SK-N-SH treated with all-trans-retinoic acid at 6 μM for 48 hours (cell line): ENCODE measurements around the gene CEP85.

Source experiments
- ATAC-seq: fragments of 200-7000 bp; cut with Tn5 transposase; 3 replicates; pipeline ENCODE4 v1.9.1; 2020; ENCODE audit warnings: mild to moderate bottlenecking, moderate library complexity
- ARNTL ChIP-seq: fragments of 450-650 bp; formaldehyde crosslinking; IDR thresholded peaks from 2 replicates; pipeline ENCODE4 v1.5.0; 2020; ENCODE audit warnings: low read depth, mild to moderate bottlenecking, moderate library complexity, borderline replicate concordance
- BACH2 ChIP-seq: fragments of 250-450 bp; sonication (Bioruptor Pico); IDR thresholded peaks from 2 replicates; pipeline ENCODE4 v1.9.0; 2021; ENCODE audit warnings: mild to moderate bottlenecking, borderline replicate concordance
- ESRRG ChIP-seq: fragments of 250-450 bp; sonication (Bioruptor Pico); IDR thresholded peaks from 2 replicates; pipeline ENCODE4 v1.6.1; 2021; ENCODE audit warnings: mild to moderate bottlenecking
- GLIS3 ChIP-seq: fragments of 250-450 bp; sonication (Bioruptor Pico); IDR thresholded peaks from 2 replicates; pipeline ENCODE4 v1.5.0; 2020; ENCODE audit warnings: mild to moderate bottlenecking, moderate library complexity
- ISL1 ChIP-seq: fragments of 250-450 bp; sonication (Bioruptor Pico); IDR thresholded peaks from 2 replicates; pipeline ENCODE4 v2.1.2; 2022; ENCODE audit warnings: mild to moderate bottlenecking, moderate library complexity
- OSR1 ChIP-seq: fragments of 250-450 bp; sonication (Bioruptor Pico); IDR thresholded peaks from 2 replicates; pipeline ENCODE4 v1.8.0; 2022; ENCODE audit warnings: moderate library complexity, mild to moderate bottlenecking, inconsistent platforms
- PPARA ChIP-seq: fragments of 250-450 bp; sonication (Bioruptor Pico); IDR thresholded peaks from 2 replicates; pipeline ENCODE4 v1.5.0; 2020; ENCODE audit warnings: mild to moderate bottlenecking, borderline replicate concordance
- RARB ChIP-seq: fragments of 250-450 bp; sonication (Bioruptor Pico); IDR thresholded peaks from 2 replicates; pipeline ENCODE4 v1.8.0; 2021; ENCODE audit warnings: mild to moderate bottlenecking, moderate library complexity
- SNAI2 ChIP-seq: fragments of 250-450 bp; sonication (Bioruptor Pico); IDR thresholded peaks from 2 replicates; pipeline ENCODE4 v1.5.0; 2020; ENCODE audit warnings: mild to moderate bottlenecking, moderate library complexity
- TCF4 ChIP-seq: fragments of 250-450 bp; sonication (Bioruptor Pico); IDR thresholded peaks from 2 replicates; pipeline ENCODE4 v1.8.0; 2021; ENCODE audit warnings: mild to moderate bottlenecking, moderate library complexity, borderline replicate concordance
- TOX ChIP-seq: fragments of 250-450 bp; sonication (Bioruptor Pico); IDR thresholded peaks from 2 replicates; pipeline ENCODE4 v1.8.0; 2021; ENCODE audit warnings: mild to moderate bottlenecking, moderate library complexity, borderline replicate concordance
- ZC3H10 ChIP-seq: fragments of 250-450 bp; sonication (Bioruptor Pico); IDR thresholded peaks from 2 replicates; pipeline ENCODE4 v1.5.1; 2021; ENCODE audit warnings: mild to moderate bottlenecking, moderate library complexity
- ZFP3 ChIP-seq: fragments of 250-450 bp; sonication (Bioruptor Pico); IDR thresholded peaks from 2 replicates; pipeline ENCODE4 v1.5.0; 2020; ENCODE audit warnings: mild to moderate bottlenecking, moderate library complexity
- ZFP30 ChIP-seq: fragments of 450-650 bp; formaldehyde crosslinking; IDR thresholded peaks from 2 replicates; pipeline ENCODE4 v1.5.0; 2022; ENCODE audit warnings: mild to moderate bottlenecking, moderate library complexity
- ZNF70 ChIP-seq: fragments of 450-650 bp; formaldehyde crosslinking; IDR thresholded peaks from 2 replicates; pipeline ENCODE4 v1.5.0; 2020; ENCODE audit warnings: mild to moderate bottlenecking, moderate library complexity
- ZNF8 ChIP-seq: fragments of 450-650 bp; formaldehyde crosslinking; IDR thresholded peaks from 2 replicates; pipeline ENCODE4 v1.5.0; 2020; ENCODE audit warnings: mild to moderate bottlenecking, moderate library complexity
- TF ChIP-seq, protein P1 (sequence below): fragments of 250-450 bp; sonication (Bioruptor Pico); IDR thresholded peaks from 2 replicates; pipeline ENCODE4 v1.8.0; 2021; ENCODE audit warnings: low read depth, mild to moderate bottlenecking, moderate library complexity, borderline replicate concordance
- TF ChIP-seq, protein P2 (sequence below): fragments of 250-450 bp; sonication (Bioruptor Pico); IDR thresholded peaks from 2 replicates; pipeline ENCODE4 v1.5.1; 2020; ENCODE audit warnings: low read depth, mild to moderate bottlenecking, moderate library complexity
- TF ChIP-seq, protein P3 (sequence below): fragments of 250-450 bp; sonication (Bioruptor Pico); IDR thresholded peaks from 2 replicates; pipeline ENCODE4 v1.8.0; 2020; ENCODE audit warnings: mild to moderate bottlenecking, moderate library complexity, borderline replicate concordance
- TF ChIP-seq, protein P4 (sequence below): fragments of 250-450 bp; sonication (Bioruptor Pico); IDR thresholded peaks from 2 replicates; pipeline ENCODE4 v1.5.1; 2021; ENCODE audit warnings: mild to moderate bottlenecking, moderate library complexity
- TF ChIP-seq, protein P5 (sequence below): fragments of 250-450 bp; sonication (Bioruptor Pico); IDR thresholded peaks from 2 replicates; pipeline ENCODE4 v1.5.0; 2020; ENCODE audit warnings: mild to moderate bottlenecking, moderate library complexity

The CEP85 gene

DNA sequence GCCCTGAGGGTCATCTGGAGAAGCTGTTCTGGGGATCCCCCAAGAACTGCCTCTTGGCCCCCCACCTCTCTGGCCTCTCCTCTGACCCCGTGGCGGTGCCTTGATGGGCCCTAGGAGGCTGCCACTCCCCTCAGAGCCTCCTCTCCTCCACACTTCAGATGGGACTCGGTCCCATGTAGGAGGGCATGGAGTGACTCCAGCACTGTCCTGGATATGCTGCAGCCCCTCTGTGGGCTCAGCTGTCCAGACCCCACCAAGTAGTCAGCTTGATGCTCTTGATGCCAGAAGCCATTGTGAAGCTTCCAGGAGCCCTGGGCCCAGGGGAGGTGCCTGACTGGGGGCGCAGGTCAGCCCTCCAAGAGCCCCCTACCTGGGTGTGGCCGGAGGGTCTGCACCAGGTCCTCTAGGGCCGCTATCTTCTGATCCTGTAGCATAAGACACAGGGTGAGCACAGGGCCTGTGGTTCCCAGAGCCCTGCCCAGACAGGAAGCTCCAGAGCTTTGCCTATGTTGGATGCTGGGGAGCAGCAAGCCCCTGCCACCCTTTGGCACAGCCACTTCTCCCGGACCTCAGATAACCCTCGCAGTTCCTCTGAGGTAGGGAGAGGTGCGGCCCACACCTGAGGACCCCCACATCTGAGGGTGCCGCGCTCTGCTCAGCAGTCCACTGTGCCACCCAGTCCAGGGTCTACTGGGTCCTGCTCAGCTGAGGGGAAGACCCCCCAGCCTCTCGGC lies 63.2 kb downstream of the CEP85 start:
- no peak for ATAC-seq
- TF ChIP-seq, protein P1, sequence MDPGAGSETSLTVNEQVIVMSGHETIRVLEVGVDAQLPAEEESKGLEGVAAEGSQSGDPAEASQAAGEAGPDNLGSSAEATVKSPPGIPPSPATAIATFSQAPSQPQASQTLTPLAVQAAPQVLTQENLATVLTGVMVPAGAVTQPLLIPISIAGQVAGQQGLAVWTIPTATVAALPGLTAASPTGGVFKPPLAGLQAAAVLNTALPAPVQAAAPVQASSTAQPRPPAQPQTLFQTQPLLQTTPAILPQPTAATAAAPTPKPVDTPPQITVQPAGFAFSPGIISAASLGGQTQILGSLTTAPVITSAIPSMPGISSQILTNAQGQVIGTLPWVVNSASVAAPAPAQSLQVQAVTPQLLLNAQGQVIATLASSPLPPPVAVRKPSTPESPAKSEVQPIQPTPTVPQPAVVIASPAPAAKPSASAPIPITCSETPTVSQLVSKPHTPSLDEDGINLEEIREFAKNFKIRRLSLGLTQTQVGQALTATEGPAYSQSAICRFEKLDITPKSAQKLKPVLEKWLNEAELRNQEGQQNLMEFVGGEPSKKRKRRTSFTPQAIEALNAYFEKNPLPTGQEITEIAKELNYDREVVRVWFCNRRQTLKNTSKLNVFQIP (CRISPR knock-in tag), result no peak
- TF ChIP-seq, protein P2, sequence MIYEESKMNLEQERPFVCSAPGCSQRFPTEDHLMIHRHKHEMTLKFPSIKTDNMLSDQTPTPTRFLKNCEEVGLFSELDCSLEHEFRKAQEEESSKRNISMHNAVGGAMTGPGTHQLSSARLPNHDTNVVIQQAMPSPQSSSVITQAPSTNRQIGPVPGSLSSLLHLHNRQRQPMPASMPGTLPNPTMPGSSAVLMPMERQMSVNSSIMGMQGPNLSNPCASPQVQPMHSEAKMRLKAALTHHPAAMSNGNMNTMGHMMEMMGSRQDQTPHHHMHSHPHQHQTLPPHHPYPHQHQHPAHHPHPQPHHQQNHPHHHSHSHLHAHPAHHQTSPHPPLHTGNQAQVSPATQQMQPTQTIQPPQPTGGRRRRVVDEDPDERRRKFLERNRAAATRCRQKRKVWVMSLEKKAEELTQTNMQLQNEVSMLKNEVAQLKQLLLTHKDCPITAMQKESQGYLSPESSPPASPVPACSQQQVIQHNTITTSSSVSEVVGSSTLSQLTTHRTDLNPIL (CRISPR knock-in tag), result no peak
- no peak for TF ChIP-seq ZC3H10 (CRISPR knock-in tag)

DNA sequence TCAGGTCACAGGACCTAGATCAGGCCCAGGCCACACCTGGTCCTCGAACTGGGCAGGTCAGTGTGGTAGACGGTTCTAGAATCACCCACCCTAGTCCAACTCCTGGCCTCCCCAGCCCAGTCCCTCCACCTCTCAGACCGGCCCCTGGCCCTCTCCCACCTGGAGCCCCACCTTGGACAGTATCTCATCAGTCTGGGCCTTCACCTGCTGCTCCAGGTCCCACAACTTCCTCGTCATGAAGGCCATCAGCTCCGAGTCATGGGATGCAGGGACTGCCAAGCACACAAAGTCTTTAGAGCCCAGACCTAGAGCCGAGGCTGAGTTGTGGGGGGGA lies 63.8 kb downstream of the CEP85 start:
- ATAC-seq, result no peak
- TF ChIP-seq SNAI2 (CRISPR knock-in tag) (no peak), ZFP3 (no peak)
- TF ChIP-seq, all 23 proteins: peak for 0

DNA sequence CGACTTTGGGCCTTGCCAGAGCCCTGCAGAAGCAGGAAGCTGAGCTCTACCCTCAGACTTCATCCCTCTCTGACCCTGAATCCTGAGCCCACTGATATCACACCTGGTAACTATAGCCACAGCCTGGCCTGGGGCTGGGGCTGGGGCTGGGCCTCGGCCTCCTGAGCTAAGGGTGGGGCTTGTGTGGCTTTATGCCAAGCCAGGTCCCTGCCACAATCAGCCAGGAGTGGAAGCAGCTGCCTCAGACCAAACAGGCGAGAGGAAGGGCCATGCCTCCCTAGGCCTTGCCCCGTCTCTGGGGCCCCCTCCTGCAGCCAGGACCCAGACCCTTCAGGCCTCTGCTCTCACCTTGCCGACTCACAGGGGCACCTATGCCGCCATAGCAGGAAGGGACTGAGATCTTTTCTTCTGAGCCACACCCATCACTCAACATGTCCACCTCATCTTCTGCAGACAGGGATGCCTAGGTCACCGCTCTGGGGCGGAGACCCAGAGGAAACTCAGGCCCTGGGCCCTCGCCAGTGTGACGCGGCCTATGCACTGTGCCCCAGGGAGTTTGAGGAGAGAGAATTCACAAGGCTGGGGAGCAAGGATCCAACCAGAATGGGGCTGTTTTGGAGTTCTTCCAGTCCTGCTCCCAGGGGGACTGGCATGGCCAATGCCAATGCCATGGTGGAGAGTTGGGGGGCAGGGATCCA lies 66.7 kb downstream of the CEP85 start:
- no peak for ATAC-seq

More for the DNA sequence above, 66.7 kb downstream of the CEP85 start:
- TF ChIP-seq PPARA, result no peak
- no peak for TF ChIP-seq OSR1
- no peak for TF ChIP-seq RARB (CRISPR knock-in tag)
- no peak for TF ChIP-seq ISL1 (CRISPR knock-in tag)
- no peak for TF ChIP-seq ZNF70 (CRISPR knock-in tag)
- TF ChIP-seq, protein P1 (CRISPR knock-in tag), result no peak
- no peak for TF ChIP-seq ESRRG (CRISPR knock-in tag)
- TF ChIP-seq, protein P3, sequence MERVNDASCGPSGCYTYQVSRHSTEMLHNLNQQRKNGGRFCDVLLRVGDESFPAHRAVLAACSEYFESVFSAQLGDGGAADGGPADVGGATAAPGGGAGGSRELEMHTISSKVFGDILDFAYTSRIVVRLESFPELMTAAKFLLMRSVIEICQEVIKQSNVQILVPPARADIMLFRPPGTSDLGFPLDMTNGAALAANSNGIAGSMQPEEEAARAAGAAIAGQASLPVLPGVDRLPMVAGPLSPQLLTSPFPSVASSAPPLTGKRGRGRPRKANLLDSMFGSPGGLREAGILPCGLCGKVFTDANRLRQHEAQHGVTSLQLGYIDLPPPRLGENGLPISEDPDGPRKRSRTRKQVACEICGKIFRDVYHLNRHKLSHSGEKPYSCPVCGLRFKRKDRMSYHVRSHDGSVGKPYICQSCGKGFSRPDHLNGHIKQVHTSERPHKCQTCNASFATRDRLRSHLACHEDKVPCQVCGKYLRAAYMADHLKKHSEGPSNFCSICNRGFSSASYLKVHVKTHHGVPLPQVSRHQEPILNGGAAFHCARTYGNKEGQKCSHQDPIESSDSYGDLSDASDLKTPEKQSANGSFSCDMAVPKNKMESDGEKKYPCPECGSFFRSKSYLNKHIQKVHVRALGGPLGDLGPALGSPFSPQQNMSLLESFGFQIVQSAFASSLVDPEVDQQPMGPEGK (CRISPR knock-in tag), result no peak
- no peak for TF ChIP-seq ZFP30 (CRISPR knock-in tag)
- TF ChIP-seq TCF4 (CRISPR knock-in tag), result no peak
- no peak for TF ChIP-seq BACH2 (CRISPR knock-in tag)
- TF ChIP-seq SNAI2 (CRISPR knock-in tag), result no peak
- TF ChIP-seq, protein P4, sequence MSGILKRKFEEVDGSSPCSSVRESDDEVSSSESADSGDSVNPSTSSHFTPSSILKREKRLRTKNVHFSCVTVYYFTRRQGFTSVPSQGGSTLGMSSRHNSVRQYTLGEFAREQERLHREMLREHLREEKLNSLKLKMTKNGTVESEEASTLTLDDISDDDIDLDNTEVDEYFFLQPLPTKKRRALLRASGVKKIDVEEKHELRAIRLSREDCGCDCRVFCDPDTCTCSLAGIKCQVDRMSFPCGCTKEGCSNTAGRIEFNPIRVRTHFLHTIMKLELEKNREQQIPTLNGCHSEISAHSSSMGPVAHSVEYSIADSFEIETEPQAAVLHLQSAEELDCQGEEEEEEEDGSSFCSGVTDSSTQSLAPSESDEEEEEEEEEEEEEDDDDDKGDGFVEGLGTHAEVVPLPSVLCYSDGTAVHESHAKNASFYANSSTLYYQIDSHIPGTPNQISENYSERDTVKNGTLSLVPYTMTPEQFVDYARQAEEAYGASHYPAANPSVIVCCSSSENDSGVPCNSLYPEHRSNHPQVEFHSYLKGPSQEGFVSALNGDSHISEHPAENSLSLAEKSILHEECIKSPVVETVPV (CRISPR knock-in tag), result no peak
- TF ChIP-seq ZNF8 (CRISPR knock-in tag), result no peak
- no peak for TF ChIP-seq ZC3H10 (CRISPR knock-in tag)
- no peak for TF ChIP-seq GLIS3 (CRISPR knock-in tag)
- TF ChIP-seq, protein P5, sequence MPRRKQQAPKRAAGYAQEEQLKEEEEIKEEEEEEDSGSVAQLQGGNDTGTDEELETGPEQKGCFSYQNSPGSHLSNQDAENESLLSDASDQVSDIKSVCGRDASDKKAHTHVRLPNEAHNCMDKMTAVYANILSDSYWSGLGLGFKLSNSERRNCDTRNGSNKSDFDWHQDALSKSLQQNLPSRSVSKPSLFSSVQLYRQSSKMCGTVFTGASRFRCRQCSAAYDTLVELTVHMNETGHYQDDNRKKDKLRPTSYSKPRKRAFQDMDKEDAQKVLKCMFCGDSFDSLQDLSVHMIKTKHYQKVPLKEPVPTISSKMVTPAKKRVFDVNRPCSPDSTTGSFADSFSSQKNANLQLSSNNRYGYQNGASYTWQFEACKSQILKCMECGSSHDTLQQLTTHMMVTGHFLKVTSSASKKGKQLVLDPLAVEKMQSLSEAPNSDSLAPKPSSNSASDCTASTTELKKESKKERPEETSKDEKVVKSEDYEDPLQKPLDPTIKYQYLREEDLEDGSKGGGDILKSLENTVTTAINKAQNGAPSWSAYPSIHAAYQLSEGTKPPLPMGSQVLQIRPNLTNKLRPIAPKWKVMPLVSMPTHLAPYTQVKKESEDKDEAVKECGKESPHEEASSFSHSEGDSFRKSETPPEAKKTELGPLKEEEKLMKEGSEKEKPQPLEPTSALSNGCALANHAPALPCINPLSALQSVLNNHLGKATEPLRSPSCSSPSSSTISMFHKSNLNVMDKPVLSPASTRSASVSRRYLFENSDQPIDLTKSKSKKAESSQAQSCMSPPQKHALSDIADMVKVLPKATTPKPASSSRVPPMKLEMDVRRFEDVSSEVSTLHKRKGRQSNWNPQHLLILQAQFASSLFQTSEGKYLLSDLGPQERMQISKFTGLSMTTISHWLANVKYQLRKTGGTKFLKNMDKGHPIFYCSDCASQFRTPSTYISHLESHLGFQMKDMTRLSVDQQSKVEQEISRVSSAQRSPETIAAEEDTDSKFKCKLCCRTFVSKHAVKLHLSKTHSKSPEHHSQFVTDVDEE (CRISPR knock-in tag), result no peak
- no peak for TF ChIP-seq ARNTL (CRISPR knock-in tag)
- no peak for TF ChIP-seq TOX (CRISPR knock-in tag)
